H9 (cell line): Measurements from ENCODE around the gene LTB4R. TPM values are rescaled to one million over a fixed set of nuclear protein-coding genes. Genes with fewer than 3 reads are reported as not detected.

Experiments
- DNase-seq: peaks from one replicate; pipeline ENCODE4 v3.0.0-alpha.2; 2017
- H2AFZ ChIP-seq: one replicate; pipeline ENCODE4 v1.6.1; 2013; ENCODE audit warnings: mild to moderate bottlenecking, low read length, control low read depth, moderate library complexity
- H2AK5ac ChIP-seq: 2 replicates; pipeline ENCODE4 v1.6.1; 2013; ENCODE audit warnings: low read length, control low read depth, mixed read lengths; ENCODE audit not compliant: insufficient read length
- H2BK120ac ChIP-seq: one replicate; pipeline ENCODE4 v1.6.1; 2013; ENCODE audit warnings: low read depth, mild to moderate bottlenecking, low read length, control low read depth, inconsistent platforms; ENCODE audit not compliant: poor library complexity, severe bottlenecking
- H2BK12ac ChIP-seq: 2 replicates; pipeline ENCODE4 v1.6.1; 2013; ENCODE audit warnings: low read length, control low read depth, mixed read lengths, low read depth; ENCODE audit not compliant: insufficient read length
- H2BK15ac ChIP-seq: 2 replicates; pipeline ENCODE4 v1.6.1; 2013; ENCODE audit warnings: low read depth, low read length, control low read depth
- H2BK20ac ChIP-seq: one replicate; pipeline ENCODE4 v1.6.1; 2013; ENCODE audit warnings: low read depth, mild to moderate bottlenecking, low read length, control low read depth, inconsistent platforms; ENCODE audit not compliant: poor library complexity, severe bottlenecking
- H2BK5ac ChIP-seq: 2 replicates; pipeline ENCODE4 v1.6.1; 2013; ENCODE audit warnings: low read length, control low read depth, mixed read lengths; ENCODE audit not compliant: insufficient read length
- H3K14ac ChIP-seq: 2 replicates; pipeline ENCODE4 v1.6.1; 2013; ENCODE audit warnings: low read length, control low read depth; ENCODE audit not compliant: insufficient read depth
- H3K18ac ChIP-seq: 2 replicates; pipeline ENCODE4 v1.6.1; 2013; ENCODE audit warnings: low read depth, mild to moderate bottlenecking, mixed read lengths, low read length, control low read depth; ENCODE audit not compliant: insufficient read length
- H3K23ac ChIP-seq: 2 replicates; pipeline ENCODE4 v1.6.1; 2013; ENCODE audit warnings: low read length, control low read depth, mixed read lengths, low read depth; ENCODE audit not compliant: insufficient read length
- H3K23me2 ChIP-seq: 2 replicates; pipeline ENCODE4 v1.6.1; 2013; ENCODE audit warnings: low read depth, mild to moderate bottlenecking, mixed read lengths, low read length, control low read depth; ENCODE audit not compliant: insufficient read length, poor library complexity, severe bottlenecking
- H3K27ac ChIP-seq: 2 replicates; pipeline ENCODE4 v1.5.1; 2013; ENCODE audit warnings: low read length, control low read depth, mixed read lengths, low read depth; ENCODE audit not compliant: insufficient read length
- H3K27me3 ChIP-seq: 2 replicates; pipeline ENCODE4 v1.6.1; 2013; ENCODE audit warnings: low read length, control low read depth, inconsistent platforms; ENCODE audit not compliant: insufficient read depth
- H3K4ac ChIP-seq: 2 replicates; pipeline ENCODE4 v1.6.1; 2013; ENCODE audit warnings: low read depth, mild to moderate bottlenecking, control low read depth, inconsistent platforms, low read length, moderate library complexity
- H3K4me1 ChIP-seq: 2 replicates; pipeline ENCODE4 v1.6.1; 2013; ENCODE audit warnings: low read length, control low read depth, inconsistent platforms; ENCODE audit not compliant: insufficient read depth
- H3K4me2 ChIP-seq: 2 replicates; pipeline ENCODE4 v1.6.1; 2013; ENCODE audit warnings: low read length, control low read depth, mixed read lengths; ENCODE audit not compliant: insufficient read length, insufficient read depth
- H3K56ac ChIP-seq: 2 replicates; pipeline ENCODE4 v1.6.1; 2013; ENCODE audit warnings: low read depth, mild to moderate bottlenecking, mixed read lengths, low read length, control low read depth; ENCODE audit not compliant: insufficient read length
- H3K79me1 ChIP-seq: 2 replicates; pipeline ENCODE4 v1.6.1; 2013; ENCODE audit warnings: low read depth, mild to moderate bottlenecking, moderate library complexity, low read length, control low read depth, inconsistent platforms; ENCODE audit not compliant: insufficient read depth, poor library complexity, severe bottlenecking
- H3K79me2 ChIP-seq: 2 replicates; pipeline ENCODE4 v1.6.1; 2013; ENCODE audit warnings: low read length, control low read depth, inconsistent platforms; ENCODE audit not compliant: insufficient read depth
- H3K9ac ChIP-seq: 2 replicates; pipeline ENCODE4 v1.6.1; 2013; ENCODE audit warnings: low read length, control low read depth, mixed read lengths; ENCODE audit not compliant: insufficient read length; ENCODE audit errors: extremely low read depth
- H3K9me3 ChIP-seq: one replicate; pipeline ENCODE4 v1.6.1; 2013; ENCODE audit warnings: low read depth, low read length, inconsistent platforms; ENCODE audit not compliant: control insufficient read depth
- H3T11ph ChIP-seq: one replicate; pipeline ENCODE4 v1.6.1; 2013; ENCODE audit warnings: mild to moderate bottlenecking, low read length, control low read depth, inconsistent platforms
- H4K20me1 ChIP-seq: one replicate; pipeline ENCODE4 v1.6.1; 2013; ENCODE audit not compliant: control insufficient read depth, insufficient read length, insufficient read depth
- H4K5ac ChIP-seq: 2 replicates; pipeline ENCODE4 v1.6.1; 2013; ENCODE audit warnings: low read depth, mild to moderate bottlenecking, mixed read lengths, low read length, control low read depth; ENCODE audit not compliant: insufficient read length
- H4K8ac ChIP-seq: replicated peaks from 2 replicates; pipeline ENCODE4 v1.6.1; 2013; ENCODE audit warnings: low read length, control low read depth, mixed read lengths, low read depth; ENCODE audit not compliant: insufficient read length
- H4K91ac ChIP-seq: 2 replicates; pipeline ENCODE4 v1.6.1; 2013; ENCODE audit warnings: low read depth, mild to moderate bottlenecking, moderate library complexity, mixed read lengths, low read length, control low read depth; ENCODE audit not compliant: insufficient read length
- H3K27ac Mint-ChIP-seq, 3 experiments: 2 replicates in 2 of 3; 3 replicates in 1 of 3; pipeline ENCODE4 v1.8.0; 2020 to 2021; ENCODE audit warnings: mixed read lengths in 3 of 3, mild to moderate bottlenecking in 1 of 3, moderate library complexity in 1 of 3
- H3K27me3 Mint-ChIP-seq: 2 replicates; pipeline ENCODE4 v1.8.0; 2021; ENCODE audit warnings: low read depth, mild to moderate bottlenecking, moderate library complexity, mixed read lengths
- H3K36me3 Mint-ChIP-seq, 3 experiments: 2 replicates in 2 of 3; 3 replicates in 1 of 3; pipeline ENCODE4 v1.8.0; 2020 to 2021; ENCODE audit warnings: low read depth in 3 of 3, mixed read lengths in 3 of 3; ENCODE audit not compliant: insufficient read depth in 1 of 3
- H3K4me1 Mint-ChIP-seq, 2 experiments: 2 replicates each; pipeline ENCODE4 v1.8.0; 2020; ENCODE audit warnings: mixed read lengths in 2 of 2
- H3K4me3 Mint-ChIP-seq, 2 experiments: 2 replicates in 1 of 2; 3 replicates in 1 of 2; pipeline ENCODE4 v1.8.0; 2020 to 2021; ENCODE audit warnings: mild to moderate bottlenecking in 2 of 2, mixed read lengths in 2 of 2, moderate library complexity in 1 of 2
- H3K9me3 Mint-ChIP-seq, 2 experiments: 2 replicates in 1 of 2; 3 replicates in 1 of 2; pipeline ENCODE4 v1.8.0; 2020; ENCODE audit warnings: mild to moderate bottlenecking in 2 of 2, mixed read lengths in 2 of 2, moderate library complexity in 1 of 2
- WGBS: extraction: QIAGEN DNeasy Blood & Tissue Kit; methylation state at CpG from one replicate; pipeline ENCODE4 v1.1.7; 2013; ENCODE audit warnings: missing lambda C conversion rate, low lambda C conversion rate, mixed read lengths; ENCODE audit not compliant: insufficient read length; ENCODE audit errors: extremely low coverage; 5-methylcytosine and 5-hydroxymethylcytosine counted together
- total RNA-seq: library from RNA; stranded (reverse); gene quantifications from 2 replicates; pipeline ENCODE4 v1.2.1, GENCODE V29; 2021
- TF ChIP-seq, protein P1 (sequence below): fragments of 200-600 bp; sonication (generic); conservative IDR thresholded peaks from 3 replicates; pipeline ENCODE4 v1.8.0; 2021; ENCODE audit warnings: antibody characterized with exemption, mild to moderate bottlenecking

LTB4R gene
- total RNA-seq, 1 experiment from 2014 or later: 8.9 TPM

- Histone ChIP-seq H3K14ac (no peak overlapping the region), H4K91ac (no peak overlapping the region), H3K4ac (no peak overlapping the region), H3K23ac (no peak overlapping the region), H2BK120ac (no peak overlapping the region), H2BK15ac (no peak overlapping the region), H3K27ac (no peak overlapping the region), H3K4me1 (no peaks in the 10 kb centered on the region), H2BK12ac (no peak overlapping the region), H3K27me3 (no peaks in the 10 kb centered on the region), H3K56ac (no peak overlapping the region), H4K20me1 (no peaks in the 10 kb centered on the region), H3K79me1 (no peaks in the 10 kb centered on the region), H3K23me2 (peaks cover 8% of the 10 kb centered on the region), H2BK5ac (no peak overlapping the region), H2AFZ (no peak overlapping the region), H2AK5ac (no peak overlapping the region), H3K4me2 (no peak overlapping the region), H3K18ac (no peak overlapping the region), H3K9ac (no peak overlapping the region), H4K8ac (no peak overlapping the region), H3T11ph (no peak overlapping the region), H3K9me3 (no peaks in the 10 kb centered on the region), H3K79me2 (no peaks in the 10 kb centered on the region), H2BK20ac (no peak overlapping the region), H4K5ac (no peak overlapping the region)
- no peaks in the 10 kb centered on the region for H3K9me3 Mint-ChIP-seq
- no CpG with 5 or more reads among the region's 3 CpGs for WGBS
- 0 out of 7 replicates have a peak, but pooled peaks cover 0 to 4% (median 0%) of the 10 kb centered on the region in 3 experiments for H3K36me3 Mint-ChIP-seq
- no peaks in the 10 kb centered on the region for H3K27me3 Mint-ChIP-seq
- DNase-seq: no peak
- H3K4me3 Mint-ChIP-seq: no peak overlapping the region
- H3K4me1 Mint-ChIP-seq: peaks cover 12 to 14% of the 10 kb centered on the region in 2 experiments
- TF ChIP-seq, protein P1, sequence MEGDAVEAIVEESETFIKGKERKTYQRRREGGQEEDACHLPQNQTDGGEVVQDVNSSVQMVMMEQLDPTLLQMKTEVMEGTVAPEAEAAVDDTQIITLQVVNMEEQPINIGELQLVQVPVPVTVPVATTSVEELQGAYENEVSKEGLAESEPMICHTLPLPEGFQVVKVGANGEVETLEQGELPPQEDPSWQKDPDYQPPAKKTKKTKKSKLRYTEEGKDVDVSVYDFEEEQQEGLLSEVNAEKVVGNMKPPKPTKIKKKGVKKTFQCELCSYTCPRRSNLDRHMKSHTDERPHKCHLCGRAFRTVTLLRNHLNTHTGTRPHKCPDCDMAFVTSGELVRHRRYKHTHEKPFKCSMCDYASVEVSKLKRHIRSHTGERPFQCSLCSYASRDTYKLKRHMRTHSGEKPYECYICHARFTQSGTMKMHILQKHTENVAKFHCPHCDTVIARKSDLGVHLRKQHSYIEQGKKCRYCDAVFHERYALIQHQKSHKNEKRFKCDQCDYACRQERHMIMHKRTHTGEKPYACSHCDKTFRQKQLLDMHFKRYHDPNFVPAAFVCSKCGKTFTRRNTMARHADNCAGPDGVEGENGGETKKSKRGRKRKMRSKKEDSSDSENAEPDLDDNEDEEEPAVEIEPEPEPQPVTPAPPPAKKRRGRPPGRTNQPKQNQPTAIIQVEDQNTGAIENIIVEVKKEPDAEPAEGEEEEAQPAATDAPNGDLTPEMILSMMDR: peak; percentile 27; the same call in 1 of the 3 replicates
- H3K27ac Mint-ChIP-seq: no peak overlapping the region
Observed at GRCh38 chr14:24273422-24273998, 37.8 kb upstream of the LTB4R start.
